GM13977 (cell line): ENCODE results near the gene ISCU.

Experiments used
- DNase-seq: peaks from one replicate; pipeline ENCODE4 v3.0.0; 2012; ENCODE audit warnings: low spot score
- in situ Hi-C: fragments of 300-500 bp; cut with MboI; formaldehyde crosslinking; loops from one replicate; pipeline ENCODE4 v1.12.0; 2022; ENCODE audit warnings: low sequenced_read_pairs, low pct_unique_long_range_greater_than_20kb, mixed read lengths, inconsistent platforms; ENCODE audit not compliant: unreplicated experiment
- TF ChIP-seq, protein P1 (sequence below): IDR thresholded peaks from 2 replicates; pipeline ENCODE4 v1.5.1; 2012; ENCODE audit warnings: mild to moderate bottlenecking, control low read depth; ENCODE audit not compliant: insufficient read depth; ENCODE audit errors: extremely low read depth, missing control alignments

ISCU gene

DNA sequence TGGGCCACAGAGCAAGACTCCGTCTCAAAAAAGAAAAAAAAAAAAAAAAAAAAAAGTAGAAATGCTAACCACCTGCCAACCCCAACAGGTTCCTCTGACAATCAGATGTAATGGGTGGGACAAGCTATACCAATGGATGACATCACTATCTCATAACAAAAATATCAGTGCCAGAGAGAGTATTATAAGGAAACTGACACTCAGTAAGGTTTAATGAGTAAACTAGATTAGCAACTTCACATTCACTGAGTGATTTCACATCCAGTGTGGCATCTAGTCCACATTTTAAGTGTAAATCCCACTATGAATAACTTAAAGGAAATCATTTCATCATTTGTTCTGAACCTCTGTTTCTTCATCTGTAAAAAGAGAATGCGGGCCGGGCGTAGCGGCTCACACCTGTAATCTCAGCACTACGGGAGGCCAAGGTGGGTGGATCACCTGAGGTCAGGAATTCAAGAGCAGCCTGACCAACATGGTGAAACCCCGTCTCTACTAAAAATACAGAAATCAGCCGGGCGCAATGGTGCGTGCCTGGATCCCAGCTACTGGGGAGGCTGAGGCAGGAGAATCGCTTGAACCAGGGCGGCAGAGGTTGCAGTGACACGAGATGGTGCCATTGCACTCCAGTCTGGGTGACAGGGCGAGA, 3.3 kb upstream of the ISCU start:
- TF ChIP-seq, protein P1, sequence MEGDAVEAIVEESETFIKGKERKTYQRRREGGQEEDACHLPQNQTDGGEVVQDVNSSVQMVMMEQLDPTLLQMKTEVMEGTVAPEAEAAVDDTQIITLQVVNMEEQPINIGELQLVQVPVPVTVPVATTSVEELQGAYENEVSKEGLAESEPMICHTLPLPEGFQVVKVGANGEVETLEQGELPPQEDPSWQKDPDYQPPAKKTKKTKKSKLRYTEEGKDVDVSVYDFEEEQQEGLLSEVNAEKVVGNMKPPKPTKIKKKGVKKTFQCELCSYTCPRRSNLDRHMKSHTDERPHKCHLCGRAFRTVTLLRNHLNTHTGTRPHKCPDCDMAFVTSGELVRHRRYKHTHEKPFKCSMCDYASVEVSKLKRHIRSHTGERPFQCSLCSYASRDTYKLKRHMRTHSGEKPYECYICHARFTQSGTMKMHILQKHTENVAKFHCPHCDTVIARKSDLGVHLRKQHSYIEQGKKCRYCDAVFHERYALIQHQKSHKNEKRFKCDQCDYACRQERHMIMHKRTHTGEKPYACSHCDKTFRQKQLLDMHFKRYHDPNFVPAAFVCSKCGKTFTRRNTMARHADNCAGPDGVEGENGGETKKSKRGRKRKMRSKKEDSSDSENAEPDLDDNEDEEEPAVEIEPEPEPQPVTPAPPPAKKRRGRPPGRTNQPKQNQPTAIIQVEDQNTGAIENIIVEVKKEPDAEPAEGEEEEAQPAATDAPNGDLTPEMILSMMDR = no peak
- in situ Hi-C loops = no loop called here
- no peak for DNase-seq

DNA sequence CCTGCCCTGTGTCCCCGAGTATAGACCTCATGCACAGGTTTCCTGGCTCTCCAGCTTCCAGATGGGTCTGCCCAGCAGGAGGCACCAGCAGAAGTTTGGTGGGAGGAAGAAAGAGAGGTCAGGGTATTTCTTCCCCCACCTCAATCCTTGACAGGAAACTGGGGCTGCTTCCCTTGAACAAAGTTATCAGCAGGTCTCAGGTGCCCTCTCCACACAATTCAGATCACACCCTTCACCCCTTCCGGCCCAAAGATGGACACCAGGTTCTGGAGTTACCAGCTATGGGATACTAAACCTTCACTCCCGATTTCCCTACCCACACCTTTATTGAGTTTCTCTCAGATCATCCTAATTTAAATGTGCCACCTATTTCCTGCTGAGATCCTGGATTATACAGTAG, 2.6 kb upstream of the ISCU start:
- in situ Hi-C loops = loop anchor here (5.0 kb wide), 1 partner anchor 243 kb away; no protein-coding TSS in a partner anchor
- DNase-seq = no peak
- TF ChIP-seq, protein P1 = no peak

DNA sequence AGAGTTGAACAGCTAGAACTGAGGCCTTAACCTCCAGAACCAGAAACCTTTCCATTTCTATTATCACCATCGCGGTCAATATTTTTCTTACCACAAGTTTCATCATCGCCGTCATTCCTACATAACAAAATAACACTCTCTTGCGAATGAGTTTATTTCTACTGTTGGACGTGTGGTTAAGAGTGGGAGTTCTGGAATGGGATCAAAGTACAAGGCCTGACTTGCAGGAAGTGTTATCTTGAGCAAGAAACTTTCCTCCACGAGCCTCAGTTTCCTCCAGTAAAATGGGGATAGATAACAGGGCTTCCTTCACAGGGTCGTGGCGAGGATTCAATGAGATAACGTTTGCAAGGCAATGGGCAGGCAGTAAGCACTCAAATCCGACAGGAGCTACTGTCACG, 2.1 kb upstream of the ISCU start:
- in situ Hi-C loops = loop anchor here (5.0 kb wide), 1 partner anchor 242 kb away; no protein-coding TSS in a partner anchor
- TF ChIP-seq, protein P1 = no peak
- DNase-seq = no peak

DNA sequence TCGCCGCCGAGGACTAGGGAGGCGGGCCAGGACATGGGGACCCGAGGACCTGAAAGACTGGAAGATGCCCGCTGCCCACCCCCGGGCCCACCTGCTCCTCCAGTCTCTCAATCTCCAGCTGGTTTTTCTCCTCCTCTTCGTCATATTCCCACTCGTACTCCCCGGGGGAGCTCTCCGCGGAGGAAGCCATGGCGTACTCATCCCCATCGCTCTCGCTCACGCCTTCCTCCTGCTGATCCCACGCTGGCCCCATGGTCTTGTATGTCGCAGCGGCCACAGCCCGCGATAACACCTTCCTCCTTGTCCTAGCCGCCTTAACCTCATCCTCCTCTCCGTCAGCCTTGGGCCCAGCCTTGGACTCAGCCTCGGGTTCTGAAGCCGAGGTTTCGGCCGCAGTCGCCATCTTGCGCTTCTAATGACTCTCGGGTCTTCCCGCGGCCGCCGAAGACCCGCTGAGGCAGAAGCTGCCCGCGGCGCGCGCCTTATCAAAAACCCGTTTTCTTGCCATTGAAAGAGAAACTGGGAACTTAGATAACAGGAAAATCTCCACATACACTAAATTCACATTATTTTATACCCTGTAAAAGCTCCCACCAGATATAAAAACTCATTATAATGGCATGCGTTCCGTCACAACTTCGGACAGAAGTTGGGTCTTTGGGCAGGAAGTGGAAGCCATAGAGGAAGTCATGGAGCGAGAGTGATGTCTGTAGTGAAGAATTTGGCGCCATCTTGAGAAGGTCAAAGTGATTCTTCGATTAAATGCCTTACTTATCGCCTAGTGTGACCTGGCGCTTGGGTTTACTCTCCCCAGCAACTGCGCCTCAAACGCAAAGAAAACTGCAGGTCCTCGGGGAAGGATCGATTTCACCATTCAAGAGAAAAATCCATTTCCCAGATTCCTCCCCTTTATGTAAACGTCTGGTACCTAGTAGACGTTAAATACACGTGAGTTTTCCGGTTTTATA, 1.4 kb upstream of the ISCU start, which contains the start of gene SART3:
TSS of gene SART3 (minus strand) at position 422 of the 968 bp plus-strand sequence. CDS start at position 403, 19 bp downstream.
- TF ChIP-seq, protein P1 = no peak
- peak; percentile 83 for DNase-seq
- in situ Hi-C loops = loop anchor here (5.0 kb wide), 1 partner anchor 241 kb away; no protein-coding TSS in a partner anchor

DNA sequence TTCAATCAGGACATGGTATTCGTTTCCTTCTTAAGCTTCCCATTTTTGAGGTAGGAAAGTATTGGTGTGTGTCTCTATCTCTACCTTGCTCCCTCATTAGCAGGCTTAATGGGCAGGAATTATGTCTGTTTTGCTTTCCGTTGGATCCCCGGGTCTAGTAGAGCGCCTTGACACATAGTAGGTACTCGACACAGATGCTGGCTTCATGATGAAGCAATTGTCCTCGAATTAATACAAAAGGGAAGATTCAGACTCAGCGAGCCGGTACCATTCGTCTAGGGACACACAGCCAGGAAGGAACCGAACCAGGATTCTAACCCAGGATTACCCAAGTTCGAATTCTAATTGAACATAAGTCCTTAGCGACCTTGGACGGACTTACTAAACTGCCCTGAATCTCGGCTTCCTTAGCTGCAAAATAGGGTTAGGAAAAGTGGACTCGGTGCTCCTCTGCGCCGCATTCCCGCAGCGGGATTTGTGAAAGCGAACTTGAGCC, 496 bp upstream of the ISCU start:
- TF ChIP-seq, protein P1 = no peak
- in situ Hi-C loops = loop anchor here (5.0 kb wide), 1 partner anchor 240 kb away; no protein-coding TSS in a partner anchor
- no peak for DNase-seq

DNA sequence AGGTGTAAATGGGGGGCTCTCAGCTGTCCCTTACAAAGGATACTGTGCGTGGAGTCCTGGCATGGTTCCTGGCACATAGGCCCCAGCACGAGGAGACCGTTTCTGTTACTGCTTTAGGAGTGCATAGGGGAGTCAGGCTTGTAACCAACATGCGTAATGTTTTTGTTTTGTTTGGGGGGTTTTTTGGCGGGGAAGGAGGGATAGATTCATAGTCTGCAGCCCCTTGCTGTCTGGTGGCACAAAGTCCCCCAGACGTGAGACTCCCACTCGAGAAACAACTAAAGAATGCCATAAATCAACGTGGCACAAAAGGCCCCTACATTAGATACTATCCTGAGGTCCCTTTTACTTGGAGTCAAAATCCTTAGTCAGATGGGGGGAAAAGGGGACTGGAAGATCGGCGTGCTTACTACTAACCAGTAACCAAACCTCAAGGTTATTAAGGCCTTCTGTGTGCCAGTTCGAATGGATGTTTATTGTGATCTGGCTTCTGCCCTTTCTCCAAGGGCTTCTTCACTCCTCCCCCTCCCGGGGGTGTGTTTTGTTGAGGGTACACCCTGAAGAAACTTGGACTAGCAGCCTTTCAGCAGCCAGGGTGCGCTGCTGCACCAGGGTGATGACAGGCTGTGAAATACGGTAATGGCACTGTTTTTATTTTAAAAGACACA, 874 bp downstream of the ISCU start:
- DNase-seq = peak; percentile 80
- TF ChIP-seq, protein P1 = peak; percentile 91
- in situ Hi-C loops = loop anchor here (5.0 kb wide), 1 partner anchor 239 kb away; no protein-coding TSS in a partner anchor
